GM10266 (cell line): ENCODE data around the gene TMEM253.

Source experiments
- DNase-seq: peaks from one replicate; pipeline ENCODE4 v3.0.0; 2012; ENCODE audit errors: extremely low spot score
- TF ChIP-seq, protein P1 (sequence below): IDR thresholded peaks from 2 replicates; pipeline ENCODE4 v1.5.1; 2012; ENCODE audit warnings: mild to moderate bottlenecking, low read depth; ENCODE audit not compliant: control insufficient read depth, insufficient read depth; ENCODE audit errors: missing control alignments

Gene TMEM253

DNA sequence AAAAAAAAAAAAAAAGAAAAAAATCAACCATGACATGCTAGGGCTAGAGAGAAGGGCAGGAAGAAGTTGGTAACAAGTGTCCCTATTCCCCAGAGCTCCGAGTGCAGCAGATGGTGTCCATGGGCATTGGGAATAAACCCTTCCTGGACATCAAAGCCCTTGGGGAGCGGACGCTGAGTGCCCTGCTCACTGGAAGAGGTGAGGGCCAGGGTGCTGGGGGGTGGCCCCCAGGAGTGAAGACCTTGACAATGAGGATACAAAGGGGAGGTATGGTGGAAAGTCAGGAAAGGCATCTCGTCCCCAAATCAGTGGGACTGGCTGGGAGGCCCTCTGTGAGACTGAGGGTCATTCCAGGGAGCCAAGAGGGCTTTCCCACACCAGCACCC is 14.0 kb upstream of the TMEM253 start:
- TF ChIP-seq, protein P1, sequence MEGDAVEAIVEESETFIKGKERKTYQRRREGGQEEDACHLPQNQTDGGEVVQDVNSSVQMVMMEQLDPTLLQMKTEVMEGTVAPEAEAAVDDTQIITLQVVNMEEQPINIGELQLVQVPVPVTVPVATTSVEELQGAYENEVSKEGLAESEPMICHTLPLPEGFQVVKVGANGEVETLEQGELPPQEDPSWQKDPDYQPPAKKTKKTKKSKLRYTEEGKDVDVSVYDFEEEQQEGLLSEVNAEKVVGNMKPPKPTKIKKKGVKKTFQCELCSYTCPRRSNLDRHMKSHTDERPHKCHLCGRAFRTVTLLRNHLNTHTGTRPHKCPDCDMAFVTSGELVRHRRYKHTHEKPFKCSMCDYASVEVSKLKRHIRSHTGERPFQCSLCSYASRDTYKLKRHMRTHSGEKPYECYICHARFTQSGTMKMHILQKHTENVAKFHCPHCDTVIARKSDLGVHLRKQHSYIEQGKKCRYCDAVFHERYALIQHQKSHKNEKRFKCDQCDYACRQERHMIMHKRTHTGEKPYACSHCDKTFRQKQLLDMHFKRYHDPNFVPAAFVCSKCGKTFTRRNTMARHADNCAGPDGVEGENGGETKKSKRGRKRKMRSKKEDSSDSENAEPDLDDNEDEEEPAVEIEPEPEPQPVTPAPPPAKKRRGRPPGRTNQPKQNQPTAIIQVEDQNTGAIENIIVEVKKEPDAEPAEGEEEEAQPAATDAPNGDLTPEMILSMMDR = no peak
- DNase-seq = no peak

DNA sequence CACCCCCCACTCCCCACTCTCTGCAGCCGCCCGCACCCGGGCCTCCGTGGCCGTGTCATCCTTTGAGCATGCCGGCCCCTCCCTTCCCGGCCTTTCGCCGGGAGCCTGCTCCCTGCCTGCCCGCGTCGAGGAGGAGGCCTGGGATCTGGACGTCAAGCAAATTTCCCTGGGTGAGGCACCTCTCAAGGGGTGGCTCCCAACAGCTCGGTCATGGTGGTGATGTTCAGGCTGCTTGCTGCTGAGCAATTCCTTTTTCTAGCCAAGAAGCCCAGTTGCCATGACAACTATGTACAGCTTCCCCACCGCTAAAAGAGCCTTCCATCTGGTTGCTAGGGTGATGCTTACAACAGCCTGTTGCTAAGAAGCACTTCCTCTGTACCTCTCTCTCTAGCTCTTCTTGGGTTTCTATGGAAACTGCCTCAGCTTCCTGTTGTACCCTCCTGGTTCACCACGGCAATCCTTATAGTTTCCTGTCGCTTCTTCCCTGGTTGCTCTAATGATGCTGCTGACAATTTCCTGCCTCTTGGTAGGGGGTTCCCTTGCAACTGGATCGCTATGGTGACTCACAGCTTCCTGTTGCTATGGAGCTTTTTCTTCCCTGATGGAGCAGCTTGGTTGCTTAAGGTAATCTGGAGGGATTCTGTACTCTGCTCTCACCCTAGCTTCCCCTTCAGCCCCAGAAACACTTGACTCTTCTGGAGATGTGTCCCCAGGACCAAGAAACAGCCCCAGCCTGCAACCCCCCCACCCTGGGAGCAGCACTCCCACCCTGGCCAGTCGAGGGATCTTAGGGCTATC is 13.4 kb upstream of the TMEM253 start:
- TF ChIP-seq, protein P1 = no peak
- no peak for DNase-seq

DNA sequence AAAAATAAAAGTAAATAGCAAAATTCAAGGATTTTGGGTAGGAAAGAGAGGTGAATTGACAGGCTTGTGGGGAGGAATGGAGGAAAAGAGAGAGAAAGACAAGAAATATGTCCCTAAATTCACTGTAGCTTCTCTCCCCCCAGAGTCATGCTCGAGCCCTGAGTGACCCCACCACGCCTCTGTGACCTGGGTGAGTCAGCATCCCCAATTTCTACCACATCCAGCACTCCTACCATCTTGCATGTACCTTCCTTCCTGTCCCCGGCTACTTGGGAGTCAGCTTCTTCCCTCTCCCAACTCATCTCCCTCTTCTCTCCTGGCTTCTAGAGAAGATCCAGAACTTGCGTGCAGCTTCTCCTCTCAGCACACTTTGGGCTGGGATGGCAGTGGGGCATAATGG is 12.2 kb upstream of the TMEM253 start:
- TF ChIP-seq, protein P1 = no peak
- DNase-seq = no peak

DNA sequence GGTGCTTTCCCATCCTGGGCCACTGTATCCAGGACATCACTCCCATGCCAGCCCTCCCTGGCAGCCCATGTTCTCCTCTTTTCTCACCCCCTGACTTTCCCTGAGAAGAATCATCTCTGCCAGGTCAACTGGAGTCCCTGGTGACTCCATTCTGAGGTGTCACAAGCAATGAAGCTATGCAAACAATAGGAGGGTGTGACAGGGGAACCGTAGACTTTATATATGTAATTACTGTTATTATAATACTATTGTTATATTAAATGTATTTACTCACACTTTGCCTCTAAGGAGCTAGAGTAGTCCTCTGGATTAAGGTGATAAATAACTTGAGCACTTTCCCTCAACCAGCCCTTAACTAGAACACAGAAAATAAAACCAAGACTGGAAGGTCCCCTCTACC is 11.6 kb upstream of the TMEM253 start:
- no peak for DNase-seq
- TF ChIP-seq, protein P1 = no peak

DNA sequence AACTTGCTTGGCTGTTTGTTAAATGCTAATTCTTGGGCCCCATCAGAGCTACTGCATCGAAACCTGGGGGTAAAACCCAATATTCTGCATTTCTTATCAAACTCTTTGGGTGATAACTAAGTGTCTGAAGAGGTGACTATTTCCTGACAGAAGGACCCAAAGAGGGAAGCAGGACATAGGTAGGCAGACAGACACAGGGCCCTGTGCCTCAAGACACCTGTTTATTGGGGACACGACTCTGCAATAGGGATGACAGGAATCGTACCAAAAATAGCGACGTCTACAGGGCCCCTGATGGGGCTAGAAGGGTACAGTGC is 11.0 kb upstream of the TMEM253 start:
- TF ChIP-seq, protein P1 = no peak
- DNase-seq = no peak

DNA sequence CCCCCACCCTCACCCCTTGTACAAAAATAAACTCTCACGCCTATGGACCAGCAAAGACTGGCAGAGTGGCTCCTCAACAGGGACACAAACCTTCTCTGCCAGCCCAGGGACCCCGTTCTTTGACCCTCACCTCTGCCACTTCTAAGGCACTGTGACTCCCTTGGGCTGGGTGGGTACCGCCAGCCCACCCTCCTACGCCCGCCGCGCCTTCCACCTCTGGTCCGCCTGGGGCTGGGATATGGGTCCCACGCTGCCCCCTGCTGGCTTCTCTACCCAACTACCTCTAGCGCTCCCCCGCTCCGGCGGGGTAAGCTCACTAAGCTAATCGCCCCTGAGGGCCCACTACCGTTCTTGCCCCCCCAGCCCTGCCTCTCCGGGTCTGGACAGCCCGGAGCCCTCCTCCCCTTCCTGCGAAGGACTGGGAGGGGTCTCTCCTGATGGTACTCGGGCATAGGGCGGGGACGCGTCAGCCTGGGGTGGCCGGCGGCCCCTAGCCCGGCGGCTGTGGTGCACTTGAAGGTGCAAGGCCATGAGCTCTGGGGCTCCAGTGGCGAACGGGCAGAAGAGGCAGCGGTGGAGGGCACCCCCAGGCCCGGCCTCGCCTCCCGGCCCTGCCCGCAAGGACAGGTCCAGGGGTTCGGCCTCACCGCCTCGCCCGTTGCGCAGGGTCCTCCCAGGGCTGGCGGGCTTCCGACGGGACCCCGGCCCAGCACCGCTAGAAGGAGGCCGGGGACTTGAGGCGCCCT is 10.5 kb upstream of the TMEM253 start:
- DNase-seq = no peak
- TF ChIP-seq, protein P1 = peak; percentile 37
